ENCODE measurements around the gene GFI1B. TPM values are rescaled to one million over a fixed set of nuclear protein-coding genes. Genes with fewer than 3 reads are reported as not detected.

GFI1B gene
- polyA plus RNA-seq, 1 donor from 2014 or later: not detected

DNA sequence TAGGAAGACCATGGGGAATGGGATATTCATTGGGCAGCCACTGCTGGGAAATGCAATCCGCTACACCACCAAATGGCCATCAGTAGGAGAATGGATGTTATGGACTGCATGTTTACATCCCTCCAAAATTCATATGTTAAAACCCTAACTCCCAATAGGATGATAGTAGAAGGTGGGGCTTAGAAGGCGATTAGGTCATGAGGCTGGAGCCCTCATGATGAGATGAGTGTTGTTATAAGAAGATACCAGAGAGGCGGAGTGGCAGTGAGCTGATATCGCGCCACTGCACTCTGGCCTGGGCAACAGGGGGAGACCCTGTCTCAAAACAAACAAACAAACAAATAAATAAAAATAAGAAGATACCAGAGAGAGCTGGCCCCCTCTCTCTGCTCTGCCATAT is 36.2 kb downstream of the GFI1B start:
- H3K4me3 ChIP-seq (ENCODE audit: low read length): no peak overlapping the region
- TF ChIP-seq MXI1 (conservative IDR thresholded peaks at IDR 0.05; ENCODE audit: poor library complexity, severe bottlenecking) (no peak), REST (IDR thresholded peaks at IDR 0.05; ENCODE audit: borderline replicate concordance) (no peak), EP300 (conservative IDR thresholded peaks at IDR 0.05; ENCODE audit: poor library complexity, severe bottlenecking) (no peak), RAD21 (conservative IDR thresholded peaks at IDR 0.05) (no peak)

GRCh38 chr9:133023117-133023890 is 44.8 kb downstream of the GFI1B start:
- no peak overlapping the region for H3K4me2 ChIP-seq (ENCODE audit: low read length)
- H3F3A ChIP-seq (ENCODE audit: insufficient read depth, low read length, poor library complexity, severe bottlenecking): no peaks in the 10 kb centered on the region
- no peak overlapping the region for H3K27ac ChIP-seq (ENCODE audit: low read length)
- no peak for TF ChIP-seq POLR2AphosphoS5 (IDR thresholded peaks at IDR 0.05)
- no peak for TF ChIP-seq CTCF (IDR thresholded peaks at IDR 0.05; ENCODE audit: poor library complexity, severe bottlenecking)
- no peak for TF ChIP-seq TAF1 (IDR thresholded peaks at IDR 0.05; ENCODE audit: low read depth)
- no peak for TF ChIP-seq REST (IDR thresholded peaks at IDR 0.05; ENCODE audit: borderline replicate concordance)
- no peak for TF ChIP-seq RAD21 (conservative IDR thresholded peaks at IDR 0.05)
- no peak for TF ChIP-seq SMC3 (conservative IDR thresholded peaks at IDR 0.05; ENCODE audit: poor library complexity)
- TF ChIP-seq MXI1 (conservative IDR thresholded peaks at IDR 0.05; ENCODE audit: poor library complexity, severe bottlenecking): no peak
- no peak for TF ChIP-seq EP300 (conservative IDR thresholded peaks at IDR 0.05; ENCODE audit: poor library complexity, severe bottlenecking)
- no peak for TF ChIP-seq EZH2 (IDR thresholded peaks at IDR 0.05; ENCODE audit: borderline replicate concordance, insufficient read depth, low read length, poor library complexity, severe bottlenecking)
- no peaks in the 10 kb centered on the region for H3K79me2 ChIP-seq (replicated peaks; ENCODE audit: insufficient read depth, low read length)
- no peak overlapping the region for H3K9ac ChIP-seq (ENCODE audit: low read length)
- H3K27me3 ChIP-seq (ENCODE audit: insufficient read depth, low read depth, low read length): no peaks in the 10 kb centered on the region
- no peaks in the 10 kb centered on the region for H3K9me3 ChIP-seq (ENCODE audit: low read length)
- no peaks in the 10 kb centered on the region for H3K9me2 ChIP-seq (ENCODE audit: insufficient read depth, low read length)
- H3K36me3 ChIP-seq (ENCODE audit: insufficient read depth, low read length): no peaks in the 10 kb centered on the region
- H2AFZ ChIP-seq (ENCODE audit: low read depth, low read length): no peak overlapping the region
- H3K4me3 ChIP-seq (ENCODE audit: low read length): no peak overlapping the region
- H4K20me1 ChIP-seq (ENCODE audit: insufficient read depth): no peaks in the 10 kb centered on the region

More for the DNA sequence above, 36.2 kb downstream of the GFI1B start:
- Histone ChIP-seq H3K9me3 (ENCODE audit: low read length) (peaks cover 5% of the 10 kb centered on the region), H3F3A (ENCODE audit: insufficient read depth, low read length, poor library complexity, severe bottlenecking) (no peaks in the 10 kb centered on the region), H3K9me2 (ENCODE audit: insufficient read depth, low read length) (no peaks in the 10 kb centered on the region), H3K79me2 (replicated peaks; ENCODE audit: insufficient read depth, low read length) (no peaks in the 10 kb centered on the region), H3K36me3 (ENCODE audit: insufficient read depth, low read length) (no peaks in the 10 kb centered on the region), H3K9ac (ENCODE audit: low read length) (no peak overlapping the region), H2AFZ (ENCODE audit: low read depth, low read length) (no peak overlapping the region), H3K27me3 (ENCODE audit: insufficient read depth, low read depth, low read length) (no peaks in the 10 kb centered on the region), H4K20me1 (ENCODE audit: insufficient read depth) (no peaks in the 10 kb centered on the region), H3K27ac (ENCODE audit: low read length) (no peak overlapping the region), H3K4me2 (ENCODE audit: low read length) (no peak overlapping the region)
